Endothelial cell of umbilical vein (primary cell): ENCODE data around the gene DGUOK. TPM values are rescaled to one million over a fixed set of nuclear protein-coding genes. Genes with fewer than 3 reads are reported as not detected.

Experiments used
- BruUV-seq: library from RNA; stranded (reverse); fragments of 400-500 nt; replicated peaks from 2 replicates; lab custom pipeline; 2021; lab: Mats Ljungman, UMichigan
- CTCF ChIA-PET: fragments of 300-600, 350-600 bp; sonication (Branson Sonifier 250); formaldehyde crosslinking; loops from one replicate; lab custom pipeline; 2021; ENCODE audit warnings: antibody characterized with exemption, inconsistent platforms; lab: Charles Lee
- POLR2A ChIA-PET: fragments of 300-600, 350-600 bp; sonication (Branson Sonifier 250); formaldehyde crosslinking; loops from one replicate; lab custom pipeline; 2021; ENCODE audit warnings: antibody characterized with exemption, inconsistent platforms; lab: Charles Lee
- DNase-seq: peaks from one replicate; pipeline ENCODE4 v3.0.0-alpha.2; 2011; ENCODE audit warnings: low read depth, low spot score
- FAIRE-seq: peaks from 2 replicates; lab custom pipeline; 2011; peaks lifted over from hg19 to GRCh38; lab: Jason Lieb, UNC
- H2AFZ ChIP-seq: 2 replicates; pipeline ENCODE4 v1.6.0; 2012; ENCODE audit warnings: low read depth, low read length, control low read depth, inconsistent platforms
- H3K27ac ChIP-seq: 2 replicates; pipeline ENCODE4 v1.5.1; 2011; ENCODE audit warnings: low read depth, mild to moderate bottlenecking, control low read depth, low read length, moderate library complexity; ENCODE audit not compliant: insufficient read depth
- H3K27me3 ChIP-seq, 2 experiments: 2 replicates each; pipeline versions ENCODE4 v1.6.0 to v1.6.1; 2011; ENCODE audit warnings: low read length in 2 of 2, mixed read lengths in 1 of 2; ENCODE audit not compliant: control insufficient read depth in 2 of 2, insufficient read depth in 2 of 2
- H3K36me3 ChIP-seq, 2 experiments: 2 replicates in 1 of 2; 3 replicates in 1 of 2; pipeline ENCODE4 v1.5.1; 2011; ENCODE audit warnings: low read length in 2 of 2, mild to moderate bottlenecking in 1 of 2, moderate library complexity in 1 of 2; ENCODE audit not compliant: control insufficient read depth in 2 of 2, insufficient read depth in 2 of 2; ENCODE audit errors: extremely low read depth in 1 of 2
- H3K4me1 ChIP-seq: 3 replicates; pipeline ENCODE4 v1.5.1; 2011; ENCODE audit warnings: mild to moderate bottlenecking, low read length; ENCODE audit not compliant: control insufficient read depth, insufficient read depth; ENCODE audit errors: extremely low read depth
- H3K4me2 ChIP-seq: 2 replicates; pipeline ENCODE4 v1.6.1; 2011; ENCODE audit warnings: low read length, control low read depth, mixed read lengths; ENCODE audit not compliant: insufficient read depth
- H3K4me3 ChIP-seq, 3 experiments: fragments of 200-600 bp in 1 of 3; sonication (generic), shearing (Covaris generic) in 1 of 3; replicated peaks in 1 of 3; 2 replicates each; pipeline ENCODE4 v1.5.1; 2011 to 2016; ENCODE audit warnings: control low read depth in 3 of 3, low read length in 3 of 3, mild to moderate bottlenecking in 2 of 3, inconsistent platforms in 1 of 3, low read depth in 1 of 3, moderate library complexity in 1 of 3; ENCODE audit not compliant: insufficient read depth in 1 of 3
- H3K79me2 ChIP-seq: 2 replicates; pipeline ENCODE4 v1.6.0; 2012; ENCODE audit warnings: low read length, inconsistent platforms; ENCODE audit not compliant: control insufficient read depth, insufficient read depth
- H3K9ac ChIP-seq: replicated peaks from 2 replicates; pipeline ENCODE3; 2011; ENCODE audit warnings: low read length, control low read depth; ENCODE audit not compliant: insufficient read depth; ENCODE audit errors: extremely low read depth
- H3K9me1 ChIP-seq: replicated peaks from 3 replicates; pipeline ENCODE4 v1.6.0; 2011; ENCODE audit warnings: mild to moderate bottlenecking, low read length; ENCODE audit not compliant: control insufficient read depth, insufficient read depth; ENCODE audit errors: extremely low read depth
- H3K9me3 ChIP-seq: replicated peaks from 2 replicates; pipeline ENCODE4 v1.5.1; 2012; ENCODE audit warnings: low read length, inconsistent platforms; ENCODE audit not compliant: control insufficient read depth, insufficient read depth
- H4K20me1 ChIP-seq: replicated peaks from 2 replicates; pipeline ENCODE3; 2011; ENCODE audit warnings: mild to moderate bottlenecking, low read length; ENCODE audit not compliant: control insufficient read depth, insufficient read depth; ENCODE audit errors: extremely low read depth
- CTCF ChIP-seq, 2 donors: IDR thresholded peaks; 1 replicate in 1 of 2; 2 replicates in 1 of 2; pipeline ENCODE4 v1.5.1; 2011; ENCODE audit warnings: low read length in 2 of 2, mild to moderate bottlenecking in 2 of 2, moderate library complexity in 2 of 2, control low read depth in 1 of 2, inconsistent platforms in 1 of 2, low read depth in 1 of 2; ENCODE audit not compliant: insufficient read depth in 1 of 2; ENCODE audit errors: extremely low read depth in 1 of 2
- EZH2 ChIP-seq: IDR thresholded peaks from 2 replicates; pipeline ENCODE4 v1.6.1; 2012; ENCODE audit warnings: borderline replicate concordance, low read depth, mild to moderate bottlenecking, moderate library complexity, low read length, inconsistent platforms; ENCODE audit not compliant: severe bottlenecking
- FOS ChIP-seq: IDR thresholded peaks from 2 replicates; pipeline ENCODE4 v1.6.1; 2011; ENCODE audit warnings: mild to moderate bottlenecking, low read length, moderate library complexity, borderline replicate concordance; ENCODE audit not compliant: insufficient read depth
- GATA2 ChIP-seq: IDR thresholded peaks from 2 replicates; pipeline ENCODE4 v1.7.0; 2011; ENCODE audit warnings: low read depth, mild to moderate bottlenecking, moderate library complexity, mixed read lengths, low read length; ENCODE audit not compliant: insufficient read length, insufficient read depth
- JUN ChIP-seq: IDR thresholded peaks from 2 replicates; pipeline ENCODE4 v1.6.1; 2011; ENCODE audit warnings: borderline replicate concordance, low read depth; ENCODE audit not compliant: insufficient read length, insufficient read depth
- MAX ChIP-seq: IDR thresholded peaks from 2 replicates; pipeline ENCODE4 v1.6.1; 2011; ENCODE audit not compliant: insufficient read depth, insufficient read length
- MYC ChIP-seq: IDR thresholded peaks from one replicate; pipeline ENCODE4 v1.6.1; 2011; ENCODE audit warnings: mild to moderate bottlenecking, low read depth, low read length
- POLR2A ChIP-seq: IDR thresholded peaks from 2 replicates; pipeline ENCODE4 v1.6.1; 2012; ENCODE audit warnings: low read depth, mild to moderate bottlenecking, control low read depth, low read length
- POLR2AphosphoS5 ChIP-seq: IDR thresholded peaks from 2 replicates; pipeline ENCODE4 v1.6.1; 2012; ENCODE audit warnings: low read depth, mild to moderate bottlenecking, control low read depth, low read length, moderate library complexity; ENCODE audit not compliant: insufficient read depth
- dilution Hi-C: fragments of 300-500 bp; cut with MboI; formaldehyde crosslinking; loops from one replicate; pipeline ENCODE4 v1.15.0; 2019; ENCODE audit warnings: low sequenced_read_pairs; ENCODE audit not compliant: extremely low pct_ligation_motif_present
- intact Hi-C: fragments of 100-400 bp; cut with micrococcal nuclease; formaldehyde crosslinking; loops from one replicate; pipeline ENCODE4 v1.10.0; 2022
- polyA plus RNA-seq, 4 experiments: library from polyadenylated mRNA; depleted of rRNA in 3 of 4; stranded (reverse) in 3 of 4; unstranded in 1 of 4; fragments of >200 nt; gene quantifications; 2 replicates each; pipeline versions ENCODE4 v1.2.1 to v1.2.3, GENCODE V29; 2011 to 2012; ENCODE audit warnings: missing spikeins in 1 of 4
- total RNA-seq: library from RNA; stranded (reverse); gene quantifications from 2 replicates; pipeline ENCODE4 v1.2.3, GENCODE V29; 2021

Gene DGUOK
- total and polyA plus RNA-seq, 2 donors (not counting 3 experiments of a cell fraction or from before 2014, with no cell fraction given) = 51.8 to 77.5 TPM

GRCh38 chr2:73935641-73936040, 9.0 kb downstream of the DGUOK start:
- intact Hi-C loops (loop anchor here (5.0 kb wide), 1 partner anchor 1182 kb away; no protein-coding TSS in a partner anchor), dilution Hi-C loops (no loop called here)

GRCh38 chr2:73937103-73937885, 10.6 kb downstream of the DGUOK start:
- BruUV-seq = no TSS peak
- TF ChIP-seq MYC = no peak
- TF ChIP-seq POLR2AphosphoS5 = no peak
- TF ChIP-seq JUN = no peak
- no peak for TF ChIP-seq MAX
- TF ChIP-seq EZH2 = no peak
- TF ChIP-seq GATA2 = no peak
- TF ChIP-seq CTCF (IDR thresholded peaks at IDR 0.05; ENCODE audit: extremely low read depth in 1 of 2, insufficient read depth in 1 of 2, low read depth in 1 of 2, low read length in 2 of 2) = no peak
- TF ChIP-seq FOS = no peak
- TF ChIP-seq POLR2A = no peak
- Histone ChIP-seq H2AFZ (no peak overlapping the region), H3K9ac (no peak overlapping the region), H3K27me3 (no peaks in the 10 kb centered on the region), H3K4me2 (no peak overlapping the region), H4K20me1 (peaks cover 3% of the 10 kb centered on the region), H3K79me2 (peaks cover 54% of the 10 kb centered on the region), H3K4me1 (peaks cover 5% of the 10 kb centered on the region), H3K9me3 (no peaks in the 10 kb centered on the region), H3K27ac (no peak overlapping the region), H3K4me3 (no peak overlapping the region), H3K36me3 (peaks cover 3% of the 10 kb centered on the region in 2 experiments), H3K9me1 (no peaks in the 10 kb centered on the region)
- intact Hi-C loops = loop anchor here (5.0 kb wide), 1 partner anchor 1180 kb away; no protein-coding TSS in a partner anchor
- ChIA-PET POLR2A (interaction anchor here (1.0 kb wide), 1 partner anchor 10 kb away, joined by 3 read pairs; the partner anchor contains the start of gene DGUOK), CTCF (interaction anchor here (0.8 kb wide), 1 partner anchor 8 kb away, joined by 4 read pairs; no protein-coding TSS in a partner anchor)
- FAIRE-seq (no peak), DNase-seq (no peak)
- dilution Hi-C loops = no loop called here

More at GRCh38 chr2:73935641-73936040, 9.0 kb downstream of the DGUOK start:
- ChIA-PET POLR2A (interaction anchor here (0.5 kb wide), 1 partner anchor 77 kb away, joined by 3 read pairs; no protein-coding TSS in a partner anchor), CTCF (interaction anchor here (1.5 kb wide), 1 partner anchor 212 kb away, joined by 3 read pairs; the partner anchor contains the start of gene BOLA3)
- TF ChIP-seq POLR2AphosphoS5 (peak; percentile 31), MYC (no peak), FOS (peak; percentile 18)
- Histone ChIP-seq H3K79me2 (peaks cover 57% of the 10 kb centered on the region), H4K20me1 (peaks cover 3% of the 10 kb centered on the region), H3K4me2 (no peak overlapping the region), H3K27me3 (no peaks in the 10 kb centered on the region), H2AFZ (no peak overlapping the region), H3K36me3 (peaks cover 3% of the 10 kb centered on the region in 2 experiments), H3K4me1 (peaks cover 5% of the 10 kb centered on the region), H3K4me3 (no peak overlapping the region), H3K27ac (no peak overlapping the region), H3K9me1 (no peaks in the 10 kb centered on the region), H3K9ac (no peak overlapping the region), H3K9me3 (no peaks in the 10 kb centered on the region)
- FAIRE-seq (peak; percentile 44), DNase-seq (peak; percentile 20)
- BruUV-seq = no TSS peak
